HFFc6 (cell line): ENCODE results near the gene FFAR4. TPM values are rescaled to one million over a fixed set of nuclear protein-coding genes. Genes with fewer than 3 reads are reported as not detected.

Experiments used
- DNase-seq: peaks from one replicate; pipeline ENCODE4 v3.0.0-alpha.2; 2018
- H3K27ac Mint-ChIP-seq: 2 replicates; pipeline ENCODE4 v1.8.0; 2020; ENCODE audit warnings: mild to moderate bottlenecking, mixed read lengths
- H3K27me3 Mint-ChIP-seq: 2 replicates; pipeline ENCODE4 v1.8.0; 2021; ENCODE audit warnings: mild to moderate bottlenecking, moderate library complexity, mixed read lengths; ENCODE audit not compliant: insufficient read depth
- H3K36me3 Mint-ChIP-seq: 2 replicates; pipeline ENCODE4 v1.8.0; 2021; ENCODE audit warnings: low read depth, mixed read lengths
- H3K4me1 Mint-ChIP-seq: 2 replicates; pipeline ENCODE4 v1.8.0; 2020; ENCODE audit warnings: low read depth, mixed read lengths
- H3K4me3 Mint-ChIP-seq: 2 replicates; pipeline ENCODE4 v1.8.0; 2020; ENCODE audit warnings: mild to moderate bottlenecking, moderate library complexity, mixed read lengths
- H3K9me3 Mint-ChIP-seq: 2 replicates; pipeline ENCODE4 v1.8.0; 2020; ENCODE audit warnings: mild to moderate bottlenecking, mixed read lengths
- CTCF ChIP-seq: fragments of 200-600 bp; sonication (generic); IDR thresholded peaks from 2 replicates; pipeline ENCODE4 v1.5.0; 2021; ENCODE audit warnings: antibody characterized with exemption, mild to moderate bottlenecking
- total RNA-seq, 6 experiments: library from RNA; stranded (reverse); fragmentation: NEBNext Ultra II Directional; extraction: Animal tissue kit (Norgen Biotek cat#: 25700); gene quantifications; 2 replicates in 1 of 6; 3 replicates in 5 of 6; pipeline ENCODE4 v1.2.3, GENCODE V29; 2021

Gene FFAR4
- total RNA-seq, 6 experiments from 2014 or later, result not detected

GRCh38 chr10:93620925-93621324, 54.5 kb downstream of the FFAR4 start:
- DNase-seq, result no peak
- H3K36me3 Mint-ChIP-seq, result no peaks in the 10 kb centered on the region
- H3K4me1 Mint-ChIP-seq, result no peaks in the 10 kb centered on the region
- no peaks in the 10 kb centered on the region for H3K9me3 Mint-ChIP-seq
- H3K27me3 Mint-ChIP-seq, result peaks cover 46% of the 10 kb centered on the region
- no peak overlapping the region for H3K4me3 Mint-ChIP-seq
- H3K27ac Mint-ChIP-seq, result no peak overlapping the region
- no peak for TF ChIP-seq CTCF

DNA sequence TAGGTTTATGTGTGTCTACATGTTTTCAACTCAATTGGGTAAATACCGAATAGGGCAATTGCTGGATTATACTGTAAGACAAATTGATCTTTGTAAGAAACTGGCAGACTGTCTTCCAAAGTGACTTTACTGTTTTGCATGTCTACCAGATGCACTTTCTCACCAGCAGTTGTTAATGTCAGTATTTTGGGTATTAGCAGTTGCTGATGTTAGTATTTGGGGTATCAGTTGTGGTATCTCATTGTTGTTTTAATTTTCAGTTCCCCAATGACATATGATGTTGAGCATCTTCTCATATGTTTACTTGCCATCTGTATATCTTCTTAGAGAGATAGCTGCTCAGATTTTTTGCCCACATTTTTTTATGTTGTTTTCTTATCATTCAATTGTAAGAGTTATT, 56.5 kb downstream of the FFAR4 start:
- TF ChIP-seq CTCF, result no peak
- H3K36me3 Mint-ChIP-seq, result no peaks in the 10 kb centered on the region
- H3K27ac Mint-ChIP-seq, result no peak overlapping the region
- DNase-seq, result no peak
- H3K27me3 Mint-ChIP-seq, result peaks cover 48% of the 10 kb centered on the region
- no peaks in the 10 kb centered on the region for H3K4me1 Mint-ChIP-seq
- no peaks in the 10 kb centered on the region for H3K9me3 Mint-ChIP-seq
- no peak overlapping the region for H3K4me3 Mint-ChIP-seq

- H3K9me3 Mint-ChIP-seq, result no peaks in the 10 kb centered on the region
- H3K27ac Mint-ChIP-seq, result no peak overlapping the region
- H3K4me1 Mint-ChIP-seq, result no peaks in the 10 kb centered on the region
- DNase-seq, result no peak
- no peak for TF ChIP-seq CTCF
- peaks cover 46% of the 10 kb centered on the region for H3K27me3 Mint-ChIP-seq
- H3K36me3 Mint-ChIP-seq, result no peaks in the 10 kb centered on the region
- no peak overlapping the region for H3K4me3 Mint-ChIP-seq
Measured at GRCh38 chr10:93628858-93629257, 62.4 kb downstream of the FFAR4 start.

GRCh38 chr10:93629647-93630305, 63.3 kb downstream of the FFAR4 start:
- no peak for TF ChIP-seq CTCF
- no peak overlapping the region for H3K4me3 Mint-ChIP-seq
- H3K9me3 Mint-ChIP-seq, result no peaks in the 10 kb centered on the region
- peaks cover 41% of the 10 kb centered on the region for H3K27me3 Mint-ChIP-seq
- H3K36me3 Mint-ChIP-seq, result no peaks in the 10 kb centered on the region
- no peak for DNase-seq
- H3K4me1 Mint-ChIP-seq, result no peaks in the 10 kb centered on the region
- H3K27ac Mint-ChIP-seq, result no peak overlapping the region

DNA sequence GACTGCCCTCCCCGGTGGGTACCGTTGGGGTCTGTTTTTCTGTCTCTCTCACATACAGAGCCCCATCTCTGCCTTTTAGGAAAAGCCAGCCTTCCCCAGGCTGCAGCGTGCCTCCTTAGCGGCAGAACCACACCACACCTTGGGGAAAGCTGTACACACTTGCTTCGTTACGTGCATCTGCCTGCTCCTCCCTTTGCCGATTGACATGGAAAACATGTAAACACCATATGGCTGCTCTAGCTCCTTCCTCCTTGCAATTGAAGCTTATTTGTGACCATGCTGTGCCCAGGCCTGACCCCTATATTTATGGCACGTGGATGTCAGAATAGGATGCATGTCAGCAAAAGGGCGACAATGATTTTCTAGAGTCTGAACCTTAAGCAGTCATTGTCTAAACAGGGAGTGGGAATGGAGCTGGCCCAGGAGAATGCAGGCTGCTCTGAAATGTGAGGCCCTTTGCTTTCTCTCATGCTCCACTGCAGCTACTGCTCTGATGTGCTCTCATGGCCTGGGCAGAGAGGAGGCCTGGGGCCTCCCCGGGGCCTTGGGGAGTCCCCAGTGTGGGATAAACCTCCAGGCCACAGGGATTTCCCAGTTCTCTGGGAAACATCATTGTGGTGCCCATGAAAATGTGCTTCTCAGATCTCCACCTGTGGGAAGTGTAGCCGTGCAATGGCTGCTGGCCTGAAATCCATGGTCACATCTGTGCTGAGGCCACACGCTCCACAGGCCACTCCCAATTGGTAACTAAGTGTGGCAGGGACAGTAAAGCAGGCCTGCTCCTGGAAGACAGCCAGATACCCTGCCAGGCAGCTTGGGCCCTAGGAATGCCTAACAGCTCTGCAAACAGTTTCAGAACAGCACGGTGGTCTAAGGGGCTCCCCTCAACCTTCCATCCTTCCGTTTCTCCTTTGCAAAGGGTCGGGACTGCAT, 64.4 kb downstream of the FFAR4 start:
- no peak overlapping the region for H3K27ac Mint-ChIP-seq
- no peaks in the 10 kb centered on the region for H3K9me3 Mint-ChIP-seq
- H3K4me3 Mint-ChIP-seq, result no peak overlapping the region
- DNase-seq, result no peak
- H3K36me3 Mint-ChIP-seq, result no peaks in the 10 kb centered on the region
- H3K27me3 Mint-ChIP-seq, result peaks cover 33% of the 10 kb centered on the region
- no peaks in the 10 kb centered on the region for H3K4me1 Mint-ChIP-seq
- TF ChIP-seq CTCF, result no peak

Other genes with a start within 250 kb of the FFAR4 start
- 100 to 1,000 TPM; 401 to 553 (median 530) TPM for gene MYOF, start 84.3 kb upstream of the FFAR4 start, total RNA-seq
- 10 to 100 TPM; 21.6 to 55.3 (median 48.1) TPM for gene CEP55, start 70.1 kb upstream of the FFAR4 start, total RNA-seq
- gene RBP4, start 34.6 kb downstream of the FFAR4 start, total RNA-seq, result not detected
- gene PDE6C, start 45.9 kb downstream of the FFAR4 start, total RNA-seq, result not detected
- gene FRA10AC1, start 135.9 kb downstream of the FFAR4 start, total RNA-seq, result 10 to 100 TPM in 2 of 6 experiments, 1 to 10 TPM in 4; 8.3 to 10.7 (median 9.2) TPM
- not detected for gene LGI1, start 191.3 kb downstream of the FFAR4 start, total RNA-seq